HG03108 (cell line): ENCODE measurements around the gene TNFRSF14.

Experiments used
- ATAC-seq: cut with Tn5 transposase; IDR thresholded peaks from one replicate; pipeline ENCODE4 v1.9.1; 2021; ENCODE audit warnings: moderate library complexity; ENCODE audit not compliant: unreplicated experiment

Gene TNFRSF14

DNA sequence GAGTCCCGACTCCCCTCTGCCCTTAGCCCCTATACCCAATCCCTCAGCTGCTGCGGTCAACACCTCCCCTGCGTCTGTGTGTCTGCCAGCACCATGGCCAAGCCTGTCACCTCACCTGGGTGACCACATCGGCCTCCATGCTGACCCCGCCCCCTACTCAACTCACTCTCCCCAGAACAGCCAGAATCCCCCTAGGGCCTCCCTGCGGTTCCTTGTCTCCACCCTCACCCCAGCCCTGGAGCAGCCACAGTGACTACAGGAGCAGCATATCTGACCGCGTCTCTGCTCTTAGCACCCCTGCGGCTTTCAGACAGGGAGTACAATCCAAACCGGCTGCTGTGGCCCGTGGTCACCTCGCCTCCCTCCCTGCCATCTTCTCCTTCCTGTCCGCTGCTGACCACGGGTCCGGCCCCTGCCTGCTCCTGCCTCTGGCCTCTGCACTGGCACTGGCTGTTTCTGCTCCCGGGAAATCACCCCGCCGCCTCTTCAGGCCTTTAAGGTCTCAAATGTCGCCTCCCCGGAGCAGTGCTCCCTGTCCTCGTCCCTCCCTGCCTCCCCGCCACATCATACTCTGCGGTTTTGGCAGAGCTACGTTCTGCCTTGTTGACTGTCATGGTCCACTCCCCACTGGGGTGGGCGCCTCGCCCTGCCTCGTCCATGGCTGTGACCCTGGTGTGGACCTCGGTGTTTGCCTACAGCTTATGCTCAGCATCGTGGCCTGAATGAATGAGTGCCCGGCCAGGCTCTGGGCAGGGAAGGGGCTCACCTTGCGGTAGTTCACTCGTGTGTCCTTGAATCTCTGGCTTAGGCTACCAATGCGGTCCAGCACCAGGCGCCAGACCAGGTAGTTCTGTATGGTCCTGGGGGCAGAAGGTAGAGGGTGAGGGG, 41.5 kb downstream of the TNFRSF14 start:
- ATAC-seq: no peak

DNA sequence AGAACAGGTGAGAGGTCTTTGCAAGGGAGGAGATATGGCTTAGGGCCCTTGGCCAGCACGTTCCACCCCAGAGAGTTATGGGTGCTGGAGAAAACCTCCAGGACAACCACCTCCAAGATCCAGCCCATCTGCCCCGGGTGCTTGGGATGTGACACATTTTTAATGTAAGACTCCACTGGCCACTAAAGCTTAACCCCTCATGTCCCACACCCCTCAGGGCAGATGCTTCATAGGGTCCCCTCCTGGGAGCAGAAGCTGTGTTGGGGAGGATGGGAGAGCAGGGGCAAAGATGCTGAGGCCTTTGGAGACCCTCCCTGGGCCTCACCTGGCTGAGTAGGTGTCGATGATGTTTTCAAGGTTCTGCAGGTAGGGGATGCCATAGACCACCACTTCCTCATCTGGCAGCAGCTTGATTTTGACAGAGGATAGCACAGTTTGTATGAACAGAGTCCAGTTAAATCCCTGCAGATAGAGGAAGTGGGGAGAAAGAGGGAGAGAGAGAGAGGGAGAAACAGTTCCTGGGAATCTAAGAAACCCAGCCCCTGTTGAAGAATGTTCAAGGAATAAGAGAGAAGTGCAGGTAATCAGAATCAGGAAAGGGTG, 42.3 kb downstream of the TNFRSF14 start:
- ATAC-seq: no peak

DNA sequence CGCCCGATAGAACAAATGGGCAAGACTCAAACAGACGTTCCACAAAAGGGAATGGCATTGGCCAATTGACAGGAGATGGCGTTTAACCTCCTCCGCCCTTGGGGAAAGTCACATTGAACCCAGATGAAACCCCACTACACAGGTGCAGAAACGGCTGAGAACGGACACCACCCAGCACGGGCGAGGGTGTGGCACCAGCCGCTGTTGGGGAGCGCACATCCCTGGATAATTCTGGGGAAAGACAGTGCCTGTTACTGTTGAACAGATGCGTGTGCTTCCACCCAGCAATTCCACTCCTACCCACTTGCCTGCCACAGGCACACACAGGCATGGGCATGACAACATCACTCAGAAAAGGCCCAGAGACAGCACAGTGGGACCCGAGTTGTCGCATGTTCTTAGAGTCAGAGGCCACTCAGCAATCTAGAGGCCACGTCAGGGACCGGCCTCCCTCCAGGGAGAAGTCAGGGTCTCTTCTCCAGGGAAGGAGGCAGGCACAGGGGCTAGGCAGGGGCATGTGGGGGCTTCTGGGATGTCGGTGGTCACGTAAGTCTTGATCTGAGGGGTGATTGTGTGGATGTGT, 45.6 kb downstream of the TNFRSF14 start:
- no peak for ATAC-seq

DNA sequence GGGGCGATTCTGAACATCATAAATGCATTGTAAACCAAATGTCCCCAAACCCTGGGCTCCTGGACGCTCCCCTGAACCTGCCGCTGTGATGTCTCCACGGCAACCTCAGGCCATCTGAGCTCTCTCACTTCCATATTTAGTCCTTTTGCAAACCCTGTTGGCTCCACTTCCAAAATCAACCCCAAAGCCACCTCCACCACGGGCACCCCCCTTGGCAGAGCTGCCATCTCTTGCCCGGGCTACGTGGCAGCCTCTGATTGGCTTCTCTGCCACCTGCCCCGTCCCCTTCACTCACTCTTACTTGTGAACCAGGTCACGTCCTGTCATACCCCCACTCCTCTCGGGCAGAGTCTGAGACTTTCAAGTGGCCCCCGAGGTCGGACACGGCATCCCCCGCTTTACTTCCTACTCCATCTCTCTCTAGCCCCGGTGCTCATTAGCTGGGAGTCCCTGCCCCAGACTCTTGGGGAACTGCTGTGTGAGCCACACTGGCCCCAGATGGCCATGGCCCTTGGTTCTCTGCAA, 46.2 kb downstream of the TNFRSF14 start:
- ATAC-seq: no peak

DNA sequence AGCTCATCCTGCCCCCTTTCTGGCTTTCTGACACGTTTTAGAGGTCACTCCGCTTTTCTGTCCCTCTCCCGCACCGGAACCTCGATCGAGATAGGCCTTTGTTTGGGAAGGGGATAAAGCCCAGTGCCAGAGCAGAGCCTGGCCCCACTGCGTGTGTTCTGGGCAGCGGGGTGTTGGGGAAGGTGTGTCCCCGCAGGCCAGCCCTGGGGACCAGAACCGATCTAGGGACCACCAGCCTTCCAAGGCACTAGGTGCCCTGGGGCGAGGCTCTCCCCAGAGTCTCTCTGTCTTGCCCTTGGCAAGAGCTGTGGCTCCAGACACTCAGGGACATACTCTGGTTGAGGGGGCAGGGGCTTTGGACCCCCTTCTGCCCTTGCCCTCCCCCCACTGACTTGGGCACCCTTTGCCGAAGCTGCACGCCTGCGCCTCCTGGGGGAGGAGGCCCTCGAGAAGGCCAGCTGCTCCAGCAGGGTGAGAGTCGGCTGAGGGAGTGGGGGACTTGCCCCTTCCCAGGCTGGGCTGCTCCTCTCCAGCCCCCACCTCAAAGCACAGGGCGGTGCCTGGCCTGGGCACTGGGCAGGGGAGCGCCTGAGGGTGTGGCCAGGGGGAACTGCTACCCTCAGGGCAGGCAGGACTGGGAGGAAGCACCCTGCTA, 46.8 kb downstream of the TNFRSF14 start:
- no peak for ATAC-seq

DNA sequence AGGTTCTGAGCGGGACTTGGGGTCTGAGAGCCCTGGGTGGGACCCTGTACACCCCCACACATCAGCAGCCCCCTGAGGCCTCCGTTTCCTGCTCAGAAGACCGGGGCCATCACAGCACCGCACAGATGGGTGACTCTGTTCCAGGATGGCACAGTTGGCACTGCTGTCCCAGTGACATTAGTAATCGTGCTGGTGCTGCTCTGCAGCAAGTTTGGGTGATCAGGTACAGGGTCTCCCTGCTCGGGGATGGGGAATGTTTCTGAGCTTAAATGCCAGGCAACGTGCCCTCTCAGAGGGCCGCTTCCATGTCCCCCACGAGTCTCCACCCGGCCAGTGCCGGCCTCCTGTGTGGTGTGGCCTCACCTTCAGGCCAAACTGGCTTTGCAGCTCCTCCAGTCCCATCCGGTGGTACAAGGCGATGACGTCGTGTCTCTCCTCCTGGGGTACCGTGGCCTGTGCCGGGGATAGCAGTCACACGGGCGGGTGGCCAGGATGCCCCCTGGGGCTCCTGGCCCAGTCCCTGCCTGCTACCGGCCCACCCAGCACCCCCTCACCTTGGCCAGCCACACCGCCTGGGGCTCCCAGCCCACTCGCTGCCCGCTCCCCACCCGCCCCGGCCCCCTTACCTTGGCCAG, 47.5 kb downstream of the TNFRSF14 start:
- no peak for ATAC-seq

DNA sequence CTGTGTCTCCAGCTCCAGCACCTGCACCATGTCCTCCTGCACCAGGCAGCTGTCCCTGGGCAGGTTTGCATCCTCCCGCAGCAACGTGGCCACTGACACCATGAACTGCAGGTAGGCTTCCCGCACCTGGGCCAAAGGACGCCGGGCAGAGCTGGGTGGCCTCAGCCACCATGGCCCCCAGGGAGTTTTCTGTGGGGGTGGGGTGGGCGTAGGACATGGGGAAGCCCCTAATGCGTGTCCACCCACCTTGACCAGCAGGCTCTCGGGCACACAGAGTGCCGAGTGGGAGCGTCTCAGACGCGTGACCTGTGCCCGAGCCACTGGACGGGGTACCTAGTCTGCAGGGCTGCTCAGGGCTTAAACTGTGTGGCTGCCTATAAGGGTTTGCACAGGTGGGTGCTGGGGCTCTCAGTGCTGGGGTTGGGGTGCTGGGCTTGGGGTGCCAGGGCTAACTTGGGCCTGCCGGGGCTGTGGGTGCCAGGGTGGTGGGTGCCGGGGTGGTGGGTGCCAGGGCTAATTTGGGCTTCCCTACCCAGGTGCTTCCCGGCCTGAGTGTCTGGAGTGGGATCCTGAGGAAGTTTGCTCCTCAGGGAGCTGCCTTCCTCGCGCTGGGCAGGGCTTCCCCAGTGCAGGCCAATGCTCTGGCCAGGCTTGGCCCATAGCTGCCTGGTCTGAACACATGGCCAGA, 48.1 kb downstream of the TNFRSF14 start:
- ATAC-seq: no peak

DNA sequence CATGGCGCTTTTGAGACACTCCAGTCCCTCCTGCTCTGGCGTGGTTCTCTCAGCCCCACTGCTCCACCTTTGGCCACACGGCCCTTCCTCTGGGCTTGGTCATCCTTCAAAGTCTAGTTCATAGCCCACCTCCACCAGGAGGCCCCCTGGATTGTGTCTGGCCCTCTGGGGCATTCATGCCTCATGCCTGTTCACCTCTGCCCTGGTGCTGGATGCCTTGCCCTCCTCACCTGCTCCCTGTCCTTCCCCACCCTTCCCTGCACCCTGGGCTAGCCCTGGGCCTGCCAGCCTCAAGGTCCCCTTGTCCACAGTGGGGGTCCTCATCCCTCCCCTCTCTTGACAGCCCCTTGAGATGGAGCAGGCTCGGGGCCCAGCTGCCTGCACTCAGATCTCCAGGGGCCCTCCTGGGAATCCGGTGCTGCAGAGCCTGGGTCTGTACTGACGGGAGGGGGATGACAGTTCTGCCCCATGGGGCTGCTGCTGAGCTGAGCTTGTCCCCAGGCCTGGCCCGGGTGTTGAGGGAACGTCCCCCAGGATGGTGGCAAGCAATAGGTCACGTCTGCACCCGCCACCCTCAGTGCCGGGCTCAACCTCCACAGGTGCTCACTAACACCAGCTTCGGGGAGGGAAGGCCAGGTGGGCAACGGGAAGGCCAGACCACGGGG, 48.8 kb downstream of the TNFRSF14 start:
- no peak for ATAC-seq

DNA sequence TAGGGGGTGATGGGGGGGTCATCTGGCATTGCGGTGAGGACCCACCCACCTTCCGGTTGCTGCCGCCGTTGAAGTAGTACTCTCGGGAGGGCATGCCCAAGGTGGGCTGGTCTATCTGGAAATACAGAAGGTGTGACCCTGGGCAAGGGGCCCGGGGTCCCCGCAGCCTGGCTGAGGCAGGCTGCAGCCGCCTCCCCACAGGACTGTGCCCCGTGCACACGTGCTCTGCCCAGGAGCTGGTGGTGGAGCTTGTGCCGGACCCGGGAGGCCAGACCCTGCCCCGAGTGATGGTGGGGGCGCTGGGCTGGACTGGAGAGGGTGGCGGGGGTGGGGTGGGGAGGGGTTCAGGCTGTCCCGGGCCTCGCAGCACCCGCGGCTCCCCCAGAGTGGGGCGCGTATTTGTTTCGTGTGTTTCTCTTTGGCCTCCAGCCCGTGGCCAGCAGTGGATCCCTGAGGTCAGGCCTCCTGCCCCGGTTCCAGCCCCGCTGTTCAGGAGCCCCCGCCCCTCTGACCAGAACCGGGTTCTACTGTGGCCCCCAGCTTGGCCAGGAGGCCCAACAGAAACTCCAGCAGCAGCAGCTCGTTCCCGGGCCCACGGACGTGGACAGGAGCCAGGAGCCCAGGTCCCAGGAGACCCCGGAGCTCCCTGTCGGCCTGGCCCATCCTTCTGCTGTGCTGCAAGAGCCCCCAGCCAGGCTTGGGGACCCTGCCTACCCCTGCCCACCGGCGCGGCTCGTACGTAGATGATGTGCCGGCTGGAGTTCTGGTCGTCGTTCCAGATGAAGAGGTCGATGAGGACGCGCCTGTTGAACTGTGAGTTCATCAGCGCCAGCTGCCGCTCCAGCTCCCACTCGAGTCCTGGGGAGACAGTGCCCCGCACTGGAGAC, 49.6 kb downstream of the TNFRSF14 start:
- ATAC-seq: no peak

DNA sequence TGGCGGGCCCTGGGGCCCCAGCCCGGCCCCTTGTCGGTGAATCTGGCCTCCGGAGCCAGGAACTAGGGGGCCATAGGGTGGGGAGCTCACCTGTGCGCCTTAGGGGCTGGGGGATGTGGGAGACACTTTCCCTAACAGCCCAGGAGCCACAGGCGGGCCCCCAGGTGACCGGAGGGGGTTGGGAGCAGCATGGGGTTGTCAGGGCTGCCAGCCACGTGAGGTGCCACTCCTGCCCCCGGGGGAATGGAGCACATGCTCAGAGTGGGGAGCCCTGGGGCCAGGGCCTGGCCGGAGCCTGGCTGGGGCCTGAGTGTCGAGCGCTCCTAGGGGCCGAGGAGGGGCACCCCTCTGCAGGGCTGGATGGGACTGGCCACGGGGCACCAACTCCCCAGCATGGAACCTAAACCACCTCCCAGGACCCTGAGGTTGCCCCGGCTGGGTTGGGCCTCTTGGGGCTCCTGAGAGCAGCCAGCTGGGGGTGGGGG, 50.3 kb downstream of the TNFRSF14 start:
- no peak for ATAC-seq

DNA sequence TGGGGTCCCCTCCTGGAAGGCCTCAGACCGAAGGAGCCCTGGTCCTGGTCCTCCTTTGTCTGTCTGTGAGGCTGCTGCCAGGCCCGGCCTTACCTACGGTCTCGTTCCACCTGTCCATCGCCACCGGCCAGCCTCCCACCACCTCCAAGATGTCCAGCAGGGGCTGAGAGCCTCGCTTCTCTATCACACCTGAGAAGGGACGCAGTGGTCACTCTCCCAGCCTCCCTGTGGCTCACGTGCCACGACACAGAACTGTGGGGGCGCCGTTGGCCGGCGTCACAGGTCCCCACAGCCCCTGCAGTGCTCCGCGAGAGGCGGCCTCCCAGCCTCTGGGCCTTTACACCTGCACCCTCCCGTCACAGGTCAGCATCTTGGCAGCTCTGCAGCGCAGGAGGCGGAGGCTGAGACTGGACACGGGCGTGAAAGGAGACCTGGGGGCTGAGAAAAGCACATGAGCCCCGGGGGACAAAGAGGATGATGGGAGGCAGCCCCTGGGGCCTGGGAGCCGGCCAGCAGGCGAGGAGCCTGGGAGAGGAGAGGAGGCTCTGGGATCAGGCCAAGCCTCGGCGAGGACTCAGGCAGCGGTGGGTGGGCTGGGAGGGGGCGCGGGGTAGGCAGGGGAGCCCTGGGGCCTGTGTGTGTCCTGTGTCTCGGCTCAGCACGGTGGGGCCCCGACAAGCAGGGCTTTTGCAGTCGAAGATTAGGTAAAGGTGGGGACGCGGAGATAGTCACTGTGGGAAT, 50.9 kb downstream of the TNFRSF14 start:
- no peak for ATAC-seq

DNA sequence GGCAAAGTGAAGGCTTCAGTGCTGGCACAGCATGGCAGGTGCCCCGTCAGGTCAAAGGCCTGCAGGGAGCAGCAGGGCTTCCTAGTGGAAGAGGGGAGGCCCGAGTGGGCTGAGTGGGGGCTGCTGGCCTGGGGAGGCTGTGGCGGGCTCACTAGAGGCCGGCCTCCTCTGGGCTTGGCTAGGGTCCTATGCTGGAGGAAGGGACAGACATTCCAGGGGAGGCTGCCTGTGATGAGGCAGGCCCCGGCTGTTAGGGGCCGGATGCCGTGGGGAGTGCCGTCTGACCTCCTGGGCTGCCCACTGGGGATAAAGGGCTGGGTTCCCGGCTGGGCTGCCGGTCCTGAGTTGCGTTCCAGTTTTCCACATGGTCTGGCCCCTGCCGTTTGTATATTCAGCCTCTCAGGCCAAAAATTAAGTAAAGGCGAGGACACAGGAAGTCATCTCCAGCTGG, 51.5 kb downstream of the TNFRSF14 start:
- no peak for ATAC-seq

DNA sequence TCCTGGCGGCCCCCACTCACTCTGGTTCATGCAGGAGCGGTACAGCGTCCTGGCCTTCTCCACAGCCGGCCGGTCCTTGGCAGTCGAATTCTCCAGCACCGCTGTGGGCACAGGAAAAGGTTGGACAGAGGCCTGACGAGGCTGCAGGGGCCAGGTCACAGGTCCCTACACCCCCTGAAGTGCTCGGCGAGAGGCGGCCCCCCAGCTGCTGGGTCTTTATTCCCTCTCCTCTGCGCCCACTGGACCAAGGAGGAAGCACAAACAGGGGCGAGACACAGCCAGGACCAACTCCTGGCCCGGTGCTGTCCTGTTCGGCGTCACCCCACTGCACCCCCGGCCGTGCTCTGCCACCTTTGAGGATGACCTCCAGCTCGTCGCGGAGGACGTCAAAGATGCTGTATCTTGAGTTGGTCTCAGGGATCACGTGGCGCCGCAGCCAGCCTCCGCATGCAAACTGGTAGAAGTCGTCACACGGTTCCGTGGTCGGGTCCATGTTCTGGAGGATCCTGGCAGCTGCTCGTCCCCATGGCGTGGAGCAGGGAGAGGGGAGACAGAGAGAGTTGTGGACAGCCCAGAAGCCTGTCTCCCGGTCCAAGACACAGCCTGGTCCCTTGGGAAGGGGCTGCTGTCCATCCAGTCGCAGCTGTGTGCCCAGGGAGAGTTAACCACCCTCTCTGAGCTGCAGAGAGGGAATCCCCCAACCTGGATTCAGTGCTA, 53.3 kb downstream of the TNFRSF14 start:
- ATAC-seq: no peak

DNA sequence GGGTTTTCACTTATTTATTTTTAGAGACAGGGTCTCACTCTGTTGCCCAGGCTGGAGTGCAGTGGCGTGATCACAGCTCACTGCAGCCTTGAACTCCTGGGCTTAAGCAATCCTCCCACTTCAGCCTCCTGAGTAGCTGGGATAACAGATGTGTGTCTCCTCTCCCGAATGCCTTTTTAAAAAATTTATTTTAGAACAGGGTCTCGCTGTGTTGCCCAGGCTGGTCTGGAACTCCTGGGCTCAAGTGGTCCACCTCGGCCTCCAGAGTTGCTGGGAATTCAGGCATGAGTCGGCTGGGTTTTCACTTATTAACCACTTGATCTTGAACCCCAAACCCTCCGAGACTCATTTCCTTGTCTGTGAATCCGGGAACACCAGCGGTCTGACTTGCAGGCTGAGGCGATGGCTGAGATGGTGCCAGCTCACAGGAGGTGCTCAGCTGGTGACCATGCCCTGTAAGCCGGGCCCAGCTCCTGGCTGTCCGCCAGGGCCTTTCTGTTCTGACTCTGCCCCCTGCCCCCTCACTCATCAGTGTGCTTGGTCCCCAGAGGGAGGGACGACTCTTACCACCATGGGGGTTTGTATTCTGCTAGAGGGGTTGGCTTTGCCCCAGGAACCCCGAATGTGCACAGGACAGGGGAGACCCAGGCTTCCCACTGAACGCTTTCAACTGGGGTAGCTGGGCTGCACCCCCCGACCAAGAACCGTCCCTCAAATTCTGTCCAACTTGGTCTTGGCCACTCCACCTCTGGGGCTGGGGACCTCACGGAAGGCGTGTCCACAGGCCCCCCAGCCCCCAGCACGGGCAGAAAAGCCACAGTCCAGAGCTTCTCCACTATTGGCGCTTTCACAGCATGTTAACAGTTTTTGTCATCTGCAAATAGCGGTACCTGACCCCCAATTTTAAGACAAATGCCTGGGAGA, 54.1 kb downstream of the TNFRSF14 start:
- no peak for ATAC-seq

DNA sequence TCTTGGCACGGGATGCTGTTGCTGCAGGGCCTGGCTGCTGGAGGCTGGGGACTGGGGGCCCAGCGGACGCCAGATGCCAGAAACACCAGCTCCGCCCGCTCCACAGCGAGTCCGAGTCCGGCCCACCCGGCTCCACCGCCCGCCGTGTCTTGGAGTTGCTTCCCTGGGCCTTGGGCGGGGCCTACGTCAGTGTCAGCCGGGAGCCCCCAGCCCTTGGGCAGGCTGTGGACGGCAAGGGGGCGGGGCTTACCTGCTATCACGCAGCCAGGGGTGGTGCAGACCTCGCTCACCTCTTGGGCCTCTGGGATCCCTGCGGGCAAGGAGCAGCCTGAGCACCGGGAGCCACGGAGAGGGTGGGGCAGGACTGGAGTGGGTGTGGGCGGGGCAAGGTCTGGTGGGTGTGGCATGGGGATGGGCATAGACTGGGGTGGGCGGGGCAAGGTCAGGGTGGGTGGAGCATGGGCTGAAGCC, 54.9 kb downstream of the TNFRSF14 start:
- ATAC-seq: no peak
